GM18519 (cell line): Measurements from ENCODE around the gene EFNA2.
"Not testable (repeated sequence)": the region's sequence is repeated elsewhere in the genome, so short reads cannot be mapped to it uniquely, and the experiment has no call there.

Experiments used
- ATAC-seq: cut with Tn5 transposase; IDR thresholded peaks from one replicate; pipeline ENCODE4 v1.9.1; 2021; ENCODE audit warnings: mild to moderate bottlenecking, moderate library complexity; ENCODE audit not compliant: unreplicated experiment, low FRiP score

EFNA2 gene

GRCh38 chr19:1285737-1286360 is at the start of gene EFNA2:
TSS of gene EFNA2 (plus strand) at chr19:1285873. CDS start at chr19:1286169, 296 bp downstream.
- ATAC-seq = no peak

GRCh38 chr19:1236576-1236975 is 49.1 kb upstream of the EFNA2 start:
- ATAC-seq = no peak

DNA sequence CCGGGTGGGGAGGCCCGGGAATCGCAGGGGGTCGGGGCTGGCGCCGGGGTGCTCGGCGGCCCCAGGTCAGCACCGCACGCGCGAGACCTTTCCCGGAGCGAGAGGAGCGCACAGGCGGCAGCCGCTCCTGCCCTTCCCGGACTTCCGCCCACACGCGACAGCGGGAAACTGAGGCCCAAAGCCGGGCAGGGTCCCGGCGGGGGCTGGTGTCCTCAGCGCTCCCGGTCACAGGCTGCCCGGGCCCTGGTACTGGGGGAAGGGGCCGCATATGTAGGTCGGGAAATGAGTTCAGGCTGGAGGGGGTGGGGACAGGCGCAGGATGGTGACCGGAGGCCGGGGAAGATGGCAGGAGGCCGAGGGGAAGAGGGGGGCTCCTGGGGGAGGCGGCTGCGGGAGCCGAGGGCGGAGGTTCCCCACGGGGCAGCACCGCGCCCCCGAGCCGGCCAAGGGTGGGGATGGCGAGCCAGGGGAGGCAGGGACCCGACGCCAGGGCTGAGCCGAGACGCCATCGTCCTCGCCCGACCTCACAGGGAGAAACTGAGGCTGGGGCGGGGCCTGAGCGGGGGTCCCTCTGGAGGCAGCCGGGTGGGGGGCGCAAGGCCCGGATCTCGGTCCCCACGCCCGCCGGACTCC is 48.5 kb upstream of the EFNA2 start:
- ATAC-seq = no peak

DNA sequence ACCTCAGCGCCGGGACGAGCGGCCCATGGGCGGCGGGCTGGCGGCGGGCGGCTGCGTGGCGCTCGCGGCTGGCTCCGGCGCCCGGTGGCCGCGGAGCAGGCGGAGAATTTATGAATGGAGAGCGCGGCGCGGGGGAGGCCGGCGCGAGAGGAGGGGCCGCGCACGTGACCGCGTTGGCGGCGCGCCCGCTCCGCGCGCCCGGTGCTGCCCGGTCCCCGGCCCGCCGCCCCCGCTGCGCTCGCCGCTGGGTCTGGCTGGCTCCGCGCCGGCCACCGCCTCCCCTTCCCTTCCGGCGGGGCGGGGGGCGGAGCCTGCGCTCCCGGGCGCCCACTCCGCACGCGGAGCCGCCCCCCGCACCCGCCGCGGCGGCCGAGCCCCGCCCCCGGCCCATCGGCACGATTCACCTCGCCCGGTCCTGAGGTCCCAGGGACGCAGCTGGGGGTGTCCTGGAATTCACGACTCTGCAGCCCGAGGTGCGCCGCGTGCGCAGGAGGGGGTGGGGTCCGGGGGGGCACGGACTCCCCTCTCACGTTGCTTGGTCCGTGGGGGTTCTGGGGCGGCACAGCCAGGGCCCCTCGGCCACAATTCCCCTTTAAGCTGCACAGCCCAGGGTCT is 47.8 kb upstream of the EFNA2 start, which contains the start of gene CBARP:
CBARP (minus strand) TSS at position 252 of the 615 bp plus-strand sequence. CDS start 1,905 bp downstream, outside the sequence.
- no peak for ATAC-seq

GRCh38 chr19:1238369-1239303 is 47.0 kb upstream of the EFNA2 start:
- ATAC-seq = no peak

- ATAC-seq = no peak
Measured at GRCh38 chr19:1239420-1239795, 46.3 kb upstream of the EFNA2 start.

GRCh38 chr19:1239796-1240737 is 45.6 kb upstream of the EFNA2 start:
- no peak for ATAC-seq

GRCh38 chr19:1240925-1241324 is 44.7 kb upstream of the EFNA2 start:
- ATAC-seq = no peak

DNA sequence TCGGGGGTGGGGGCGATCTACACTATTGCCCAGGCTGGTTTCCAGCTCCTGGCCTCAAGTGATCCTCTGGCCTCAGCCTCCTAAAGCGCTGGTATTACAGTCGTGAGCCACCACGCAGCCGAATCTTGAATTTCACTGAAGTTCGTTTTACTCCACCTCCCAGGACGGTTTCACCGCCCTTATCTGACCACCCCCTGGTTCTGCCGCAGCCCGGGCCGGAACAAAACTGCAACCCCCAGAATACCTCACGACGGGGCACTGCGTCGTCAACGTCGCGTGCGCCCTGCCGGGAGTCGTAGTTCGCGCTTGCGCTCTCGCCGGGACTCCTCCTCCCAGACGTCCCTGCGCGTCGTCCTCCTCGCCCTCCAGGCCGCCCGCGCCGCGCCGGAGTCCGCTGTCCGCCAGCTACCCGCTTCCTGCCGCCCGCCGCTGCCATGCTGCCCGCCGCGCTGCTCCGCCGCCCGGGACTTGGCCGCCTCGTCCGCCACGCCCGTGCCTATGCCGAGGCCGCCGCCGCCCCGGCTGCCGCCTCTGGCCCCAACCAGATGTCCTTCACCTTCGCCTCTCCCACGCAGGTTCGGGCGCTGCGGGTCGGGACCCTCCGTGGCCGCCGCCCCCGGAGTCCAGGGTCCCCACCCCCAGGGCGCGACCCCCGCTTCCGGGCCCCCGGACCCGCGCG is 44.1 kb upstream of the EFNA2 start, which contains the start of gene ATP5F1D:
ATP5F1D (plus strand) TSS at position 335 of the 679 bp plus-strand sequence; CDS start at position 435, 100 bp downstream.
- no peak for ATAC-seq

GRCh38 chr19:1243768-1244692 is 41.6 kb upstream of the EFNA2 start:
- no peak for ATAC-seq

DNA sequence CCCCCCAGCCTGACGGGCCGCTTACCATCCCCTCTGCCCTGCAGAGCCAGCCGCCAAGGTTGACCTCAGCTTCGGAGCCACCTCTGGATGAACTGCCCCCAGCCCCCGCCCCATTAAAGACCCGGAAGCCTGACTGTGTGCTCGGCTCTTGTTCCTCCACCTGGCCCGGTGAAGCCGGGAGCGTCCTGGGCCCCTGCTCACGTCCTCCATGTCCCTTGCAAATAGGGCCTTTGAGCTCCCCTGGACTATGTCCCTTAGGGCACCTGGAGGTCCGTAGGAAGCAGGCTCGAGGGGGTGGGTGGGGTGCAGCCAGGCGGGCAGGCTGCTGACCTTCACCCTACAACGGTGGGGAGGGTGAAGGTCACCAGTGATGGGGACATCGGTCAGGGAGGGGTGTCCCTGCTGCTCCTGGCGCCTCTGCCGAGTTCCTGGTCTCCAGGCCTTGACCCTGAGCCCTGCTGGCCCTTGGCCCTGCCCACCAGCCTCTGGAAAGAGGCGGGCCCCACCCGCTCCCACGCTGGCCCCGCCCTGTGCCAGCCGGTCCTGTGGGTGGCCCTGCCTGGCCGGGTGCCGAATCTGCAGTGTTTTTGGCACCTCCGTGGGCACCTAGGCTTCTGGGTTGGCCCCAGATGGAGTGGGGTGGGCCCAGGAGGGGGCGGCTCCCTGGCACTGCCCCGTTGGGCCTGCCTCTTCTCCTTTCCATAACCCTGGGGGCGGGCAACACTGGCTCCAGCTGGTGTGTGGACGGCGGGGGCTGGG is 40.8 kb upstream of the EFNA2 start:
- no peak for ATAC-seq

- ATAC-seq = no peak
Measured at GRCh38 chr19:1245494-1246264, 40.0 kb upstream of the EFNA2 start.

DNA sequence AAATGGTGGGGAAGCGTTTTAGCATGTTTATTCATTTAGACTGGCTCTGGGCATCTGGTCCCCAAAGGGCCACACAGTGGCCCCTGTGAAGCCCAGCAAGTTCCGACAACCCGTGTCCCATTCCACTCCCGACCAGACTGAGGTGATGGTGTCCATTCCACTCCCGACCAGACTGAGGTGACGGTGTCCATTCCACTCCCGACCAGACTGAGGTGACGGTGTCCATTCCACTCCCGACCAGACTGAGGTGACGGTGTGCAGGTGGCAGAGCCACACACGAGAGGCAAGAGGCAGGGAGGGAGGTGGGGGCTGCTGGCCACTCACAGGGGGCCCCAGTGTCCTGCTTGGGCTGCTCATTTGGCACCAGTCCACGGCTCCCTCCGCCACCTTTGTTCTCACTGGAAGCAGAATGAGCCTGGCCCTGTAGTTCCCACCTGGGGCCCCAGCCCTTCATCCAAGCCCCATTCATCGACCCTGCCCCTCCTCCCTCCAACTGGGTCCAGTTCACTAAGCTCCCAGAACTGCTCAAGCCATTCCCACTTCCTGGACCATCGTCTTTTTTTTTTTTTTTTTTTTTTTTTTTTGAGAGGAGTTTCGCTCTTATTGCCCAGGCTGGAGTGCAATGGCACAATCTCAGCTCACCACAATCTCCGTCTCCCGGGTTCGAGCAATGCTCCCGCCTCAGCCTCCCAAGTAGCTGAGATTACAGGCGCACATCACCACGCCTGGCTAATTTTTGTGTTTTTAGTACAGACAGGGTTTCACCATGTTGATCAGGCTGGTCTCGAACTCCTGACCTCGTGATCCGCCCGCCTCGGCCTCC is 39.2 kb upstream of the EFNA2 start:
- ATAC-seq = not testable (repeated sequence)

DNA sequence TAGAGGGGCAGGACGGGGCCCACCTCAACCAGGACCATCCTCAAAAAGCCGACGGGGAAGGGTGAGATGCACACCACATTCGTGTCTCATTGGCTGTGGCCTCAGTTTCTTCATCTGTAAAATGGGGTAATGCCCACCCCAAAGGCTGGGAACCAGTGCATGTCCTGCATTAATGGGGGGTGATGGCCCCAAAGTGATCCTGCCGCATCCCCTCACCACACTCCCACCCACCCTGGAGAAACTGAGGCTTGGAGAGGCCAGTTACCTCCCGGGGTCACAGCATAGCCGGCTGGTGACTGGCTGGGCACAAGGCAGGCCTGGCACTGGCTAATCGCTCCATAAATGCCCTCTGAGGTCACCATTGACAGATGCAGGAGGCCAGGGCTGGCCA is 37.9 kb upstream of the EFNA2 start:
- no peak for ATAC-seq

- no peak for ATAC-seq
Measured at GRCh38 chr19:1248139-1248785, 37.4 kb upstream of the EFNA2 start, which contains the start of gene MIDN. TSS of gene MIDN (plus strand) at chr19:1248583. CDS start at chr19:1250297, 1,714 bp downstream.
